ENCODE measurements around the gene RPL9. TPM values are rescaled to one million over a fixed set of nuclear protein-coding genes. Genes with fewer than 3 reads are reported as not detected.
A peak's percentile ranks its signal among the peaks of the same experiment; 100 is the strongest.
"Not testable (repeated sequence)": the region's sequence is repeated elsewhere in the genome, so short reads cannot be mapped to it uniquely, and the experiment has no call there.

The RPL9 gene
- total RNA-seq, 1 donor from 2014 or later = 2,228 TPM

DNA sequence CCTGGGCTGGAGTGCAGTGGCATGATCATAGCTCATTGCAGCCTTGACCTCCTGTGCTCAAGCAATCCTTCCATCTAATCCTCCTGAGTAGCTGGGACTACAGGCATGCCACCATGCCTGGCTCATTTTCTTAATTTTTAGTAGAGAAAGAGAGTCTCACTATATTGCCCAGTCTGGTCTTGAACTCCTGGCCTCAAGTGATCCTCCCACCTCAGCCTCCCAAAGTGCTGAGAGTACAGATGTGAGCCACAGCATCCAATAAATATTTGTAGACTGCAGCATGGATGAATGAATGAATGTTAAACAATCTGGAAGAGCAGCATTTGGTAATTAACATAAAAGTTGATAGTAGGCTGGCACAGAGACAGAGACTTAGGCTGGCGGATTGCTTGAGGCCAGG lies 32.0 kb downstream of the RPL9 start:
- no peak for DNase-seq (ENCODE audit: low read depth in 2 of 2)

DNA sequence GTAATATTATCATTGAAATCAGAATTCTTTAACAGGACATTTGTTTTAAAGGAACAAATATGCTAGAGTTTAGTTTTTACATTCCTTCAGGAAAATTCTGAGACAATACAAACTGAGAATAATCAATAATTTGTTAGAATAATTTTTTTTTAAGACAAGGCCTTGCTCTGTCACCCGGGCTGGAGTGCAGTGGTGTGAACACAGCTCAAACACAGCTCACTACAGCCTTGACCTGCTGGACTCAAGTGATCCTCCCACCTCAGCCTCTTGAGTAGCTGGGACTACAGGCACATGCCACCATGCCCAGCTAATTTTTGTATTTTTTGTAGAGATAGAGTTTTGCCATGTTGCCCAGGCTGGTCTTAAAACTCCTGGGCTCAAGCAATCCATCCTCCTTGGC lies 33.4 kb downstream of the RPL9 start:
- not testable (repeated sequence) for DNase-seq (ENCODE audit: low read depth in 2 of 2)

DNA sequence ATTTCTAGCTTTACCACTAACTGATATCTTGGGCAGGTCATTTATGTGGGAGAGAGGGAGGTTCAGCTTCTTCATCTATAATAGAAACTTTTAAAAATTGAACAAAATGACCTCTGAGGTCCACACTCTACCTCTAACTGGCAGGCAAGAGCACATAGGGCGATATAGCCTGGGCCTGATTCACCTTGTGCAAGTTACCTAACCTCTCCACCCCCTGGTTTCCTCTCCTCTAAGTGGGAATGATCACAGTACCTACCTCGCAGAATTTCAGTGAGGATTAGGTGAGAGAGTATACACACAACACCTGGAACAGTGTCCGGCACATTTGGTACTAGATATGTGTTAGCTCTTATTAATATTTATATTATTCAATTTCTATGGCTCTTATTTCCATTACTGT lies 36.5 kb downstream of the RPL9 start:
- no peak for DNase-seq (ENCODE audit: low read depth in 2 of 2)

DNA sequence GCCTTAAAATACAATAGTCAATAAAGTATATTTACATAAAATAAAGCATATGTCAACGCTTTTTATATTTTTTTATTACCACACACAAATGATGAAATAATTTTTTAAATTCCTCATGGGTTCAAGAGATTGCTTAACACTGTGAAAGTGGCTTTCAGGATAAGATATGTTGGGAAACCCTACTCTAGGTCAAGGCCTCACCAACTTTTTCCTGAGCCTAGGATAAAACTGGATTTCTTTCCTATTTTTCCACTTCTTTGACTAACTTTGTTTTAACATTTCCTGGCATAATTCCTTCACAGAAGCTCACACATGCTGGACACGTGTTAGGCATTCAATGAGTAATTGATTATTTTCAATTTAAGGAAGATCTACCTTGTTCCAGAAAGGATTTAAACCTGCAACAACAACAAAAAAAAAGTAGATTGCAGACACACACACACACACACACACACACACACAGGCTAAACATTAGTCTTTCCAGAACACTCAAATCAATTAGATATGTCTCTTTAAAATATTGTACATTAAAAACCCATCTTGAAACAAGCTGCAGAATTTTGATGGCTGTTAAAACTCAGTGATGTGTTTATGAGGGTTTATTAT lies 42.9 kb downstream of the RPL9 start:
- no peak for DNase-seq (ENCODE audit: low read depth in 2 of 2)

DNA sequence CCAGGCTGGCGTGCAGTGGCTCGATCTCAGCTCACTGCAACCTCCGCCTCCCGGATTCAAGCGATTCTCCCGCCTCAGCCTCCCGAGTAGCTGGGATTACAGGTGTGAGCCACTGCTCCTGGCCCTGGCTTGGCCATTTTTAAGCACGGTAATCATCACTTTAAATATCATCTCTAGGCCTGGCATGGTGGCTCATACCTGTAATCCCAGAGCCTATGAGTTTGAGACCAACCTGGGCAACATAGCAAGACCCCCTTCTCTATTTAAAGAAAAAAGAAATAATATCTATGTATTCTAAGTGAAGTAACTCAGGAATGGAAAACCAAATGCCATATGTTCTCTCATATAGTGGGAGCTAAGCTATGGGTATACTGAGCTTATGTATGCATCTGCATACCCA lies 47.2 kb downstream of the RPL9 start:
- not testable (repeated sequence) for DNase-seq (ENCODE audit: low read depth in 2 of 2)

DNA sequence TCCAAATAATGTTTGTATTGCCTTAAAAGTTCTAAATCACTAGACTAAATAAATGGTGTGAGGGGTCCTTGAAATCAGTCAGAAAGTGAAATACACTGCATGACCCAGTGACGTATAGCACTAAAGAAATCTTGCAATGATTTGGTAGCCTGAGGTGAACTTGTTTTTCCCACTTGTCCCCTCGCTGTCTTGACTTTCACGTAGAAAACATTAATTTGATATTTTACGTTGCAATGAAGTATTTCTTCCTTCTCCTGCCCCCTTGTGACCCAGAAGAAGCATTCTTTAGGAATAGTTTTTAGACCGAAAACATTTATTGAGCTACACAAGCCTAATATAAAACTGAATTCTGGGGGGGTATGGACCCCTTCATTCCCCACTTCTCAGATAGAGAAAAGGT lies 48.3 kb downstream of the RPL9 start:
- peak; percentile 3 to 20 for DNase-seq (ENCODE audit: low read depth in 2 of 2)

DNA sequence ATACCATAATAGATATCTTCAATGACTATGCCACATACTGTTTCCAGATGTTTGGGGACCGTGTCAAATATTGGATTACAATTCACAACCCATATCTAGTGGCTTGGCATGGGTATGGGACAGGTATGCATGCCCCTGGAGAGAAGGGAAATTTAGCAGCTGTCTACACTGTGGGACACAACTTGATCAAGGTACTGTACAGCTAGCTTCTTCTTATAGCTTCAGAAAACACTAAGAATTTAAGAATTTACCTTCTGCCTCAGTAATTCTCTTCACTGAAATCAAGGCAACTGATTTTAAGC lies 51.2 kb downstream of the RPL9 start:
- DNase-seq (ENCODE audit: low read depth in 2 of 2) = no peak

DNA sequence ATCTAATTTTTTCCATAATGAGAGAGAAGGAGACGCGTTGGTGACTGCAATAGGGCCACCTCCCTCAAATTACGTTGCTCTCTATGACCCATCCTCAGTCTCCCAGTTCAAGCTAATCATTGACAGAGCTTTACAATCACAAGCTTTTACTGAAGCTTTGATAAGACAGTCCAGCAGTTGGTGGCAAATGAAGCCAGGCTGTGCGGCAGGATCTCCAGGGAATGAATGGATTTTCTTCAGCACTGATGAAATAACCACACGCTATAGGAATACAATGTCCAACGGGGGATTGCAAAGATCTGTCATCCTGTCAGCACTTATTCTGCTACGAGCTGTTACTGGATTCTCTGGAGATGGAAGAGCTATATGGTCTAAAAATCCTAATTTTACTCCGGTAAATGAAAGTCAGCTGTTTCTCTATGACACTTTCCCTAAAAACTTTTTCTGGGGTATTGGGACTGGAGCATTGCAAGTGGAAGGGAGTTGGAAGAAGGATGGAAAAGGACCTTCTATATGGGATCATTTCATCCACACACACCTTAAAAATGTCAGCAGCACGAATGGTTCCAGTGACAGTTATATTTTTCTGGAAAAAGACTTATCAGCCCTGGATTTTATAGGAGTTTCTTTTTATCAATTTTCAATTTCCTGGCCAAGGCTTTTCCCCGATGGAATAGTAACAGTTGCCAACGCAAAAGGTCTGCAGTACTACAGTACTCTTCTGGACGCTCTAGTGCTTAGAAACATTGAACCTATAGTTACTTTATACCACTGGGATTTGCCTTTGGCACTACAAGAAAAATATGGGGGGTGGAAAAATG lies 51.7 kb downstream of the RPL9 start, which contains the start of gene KLB:
Gene KLB (plus strand): TSS at position 168 of the 821 bp plus-strand sequence. CDS start 20 bp downstream, at position 188.
- DNase-seq (ENCODE audit: low read depth in 2 of 2) = no peak

Other genes with a start within 250 kb of the RPL9 start
- gene RFC1, start 92.6 kb downstream of the RPL9 start, total RNA-seq = 44.2 and 66.7 TPM in 2 replicates
- gene KLB, start 52.0 kb downstream of the RPL9 start, total RNA-seq = under 0.01 and 0.20 TPM in 2 replicates
- gene LIAS, start 134 bp upstream of the RPL9 start, total RNA-seq = 2.6 and 4.6 TPM in 2 replicates
- gene UGDH, start 68.5 kb upstream of the RPL9 start, total RNA-seq = 25.5 and 28.2 TPM in 2 replicates
- 12.6 and 17.7 TPM in 2 replicates for gene SMIM14, start 179.9 kb upstream of the RPL9 start, total RNA-seq
- 10.9 and 13.7 TPM in 2 replicates for gene UBE2K, start 239.2 kb upstream of the RPL9 start, total RNA-seq